Measurements from ENCODE around the gene E2F3.

DNA sequence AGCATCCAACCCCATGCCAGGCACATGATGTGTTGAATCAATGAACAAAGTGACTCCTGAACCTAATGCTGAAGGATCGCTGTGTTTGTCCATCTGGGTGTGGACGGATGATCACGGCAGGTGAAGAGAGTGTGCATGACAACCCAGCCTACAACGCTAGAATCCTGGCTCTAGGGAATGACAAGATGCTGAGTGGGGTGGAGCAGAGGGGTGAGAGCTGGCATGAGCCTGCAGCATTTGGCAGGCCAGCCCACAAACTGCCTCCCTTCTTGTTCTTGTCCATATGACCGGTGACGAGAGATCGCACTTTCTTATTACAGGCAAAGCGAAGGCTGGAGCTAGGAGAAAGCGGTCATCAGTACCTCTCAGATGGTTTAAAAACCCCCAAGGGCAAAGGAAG is 77.8 kb downstream of the E2F3 start:
- TF ChIP-seq POLR2AphosphoS5 (IDR thresholded peaks at IDR 0.05; ENCODE audit: low read depth, low read length) = no peak
- TF ChIP-seq, protein P1, sequence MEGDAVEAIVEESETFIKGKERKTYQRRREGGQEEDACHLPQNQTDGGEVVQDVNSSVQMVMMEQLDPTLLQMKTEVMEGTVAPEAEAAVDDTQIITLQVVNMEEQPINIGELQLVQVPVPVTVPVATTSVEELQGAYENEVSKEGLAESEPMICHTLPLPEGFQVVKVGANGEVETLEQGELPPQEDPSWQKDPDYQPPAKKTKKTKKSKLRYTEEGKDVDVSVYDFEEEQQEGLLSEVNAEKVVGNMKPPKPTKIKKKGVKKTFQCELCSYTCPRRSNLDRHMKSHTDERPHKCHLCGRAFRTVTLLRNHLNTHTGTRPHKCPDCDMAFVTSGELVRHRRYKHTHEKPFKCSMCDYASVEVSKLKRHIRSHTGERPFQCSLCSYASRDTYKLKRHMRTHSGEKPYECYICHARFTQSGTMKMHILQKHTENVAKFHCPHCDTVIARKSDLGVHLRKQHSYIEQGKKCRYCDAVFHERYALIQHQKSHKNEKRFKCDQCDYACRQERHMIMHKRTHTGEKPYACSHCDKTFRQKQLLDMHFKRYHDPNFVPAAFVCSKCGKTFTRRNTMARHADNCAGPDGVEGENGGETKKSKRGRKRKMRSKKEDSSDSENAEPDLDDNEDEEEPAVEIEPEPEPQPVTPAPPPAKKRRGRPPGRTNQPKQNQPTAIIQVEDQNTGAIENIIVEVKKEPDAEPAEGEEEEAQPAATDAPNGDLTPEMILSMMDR (IDR thresholded peaks at IDR 0.05 in 2 of 3, conservative IDR thresholded peaks at IDR 0.05 in 1 of 3; ENCODE audit: borderline replicate concordance in 1 of 3, insufficient read depth in 1 of 3, low read depth in 2 of 3, low read length in 2 of 3) = no peak
